Endothelial cell of umbilical vein (primary cell): Measurements from ENCODE around the gene CASP12. TPM values are rescaled to one million over a fixed set of nuclear protein-coding genes. Genes with fewer than 3 reads are reported as not detected.

Experiments
- BruUV-seq: library from RNA; stranded (reverse); fragments of 400-500 nt; replicated peaks from 2 replicates; lab custom pipeline; 2021; lab: Mats Ljungman, UMichigan
- CTCF ChIA-PET: fragments of 300-600, 350-600 bp; sonication (Branson Sonifier 250); formaldehyde crosslinking; loops from one replicate; lab custom pipeline; 2021; ENCODE audit warnings: antibody characterized with exemption, inconsistent platforms; lab: Charles Lee
- POLR2A ChIA-PET: fragments of 300-600, 350-600 bp; sonication (Branson Sonifier 250); formaldehyde crosslinking; loops from one replicate; lab custom pipeline; 2021; ENCODE audit warnings: antibody characterized with exemption, inconsistent platforms; lab: Charles Lee
- DNase-seq: peaks from one replicate; pipeline ENCODE4 v3.0.0-alpha.2; 2011; ENCODE audit warnings: low read depth, low spot score
- FAIRE-seq: peaks from 2 replicates; lab custom pipeline; 2011; peaks lifted over from hg19 to GRCh38; lab: Jason Lieb, UNC
- H2AFZ ChIP-seq: 2 replicates; pipeline ENCODE4 v1.6.0; 2012; ENCODE audit warnings: low read depth, low read length, control low read depth, inconsistent platforms
- H3K27ac ChIP-seq: 2 replicates; pipeline ENCODE4 v1.5.1; 2011; ENCODE audit warnings: low read depth, mild to moderate bottlenecking, control low read depth, low read length, moderate library complexity; ENCODE audit not compliant: insufficient read depth
- H3K27me3 ChIP-seq, 2 experiments: 2 replicates each; pipeline versions ENCODE4 v1.6.0 to v1.6.1; 2011; ENCODE audit warnings: low read length in 2 of 2, mixed read lengths in 1 of 2; ENCODE audit not compliant: control insufficient read depth in 2 of 2, insufficient read depth in 2 of 2
- H3K36me3 ChIP-seq, 2 experiments: 2 replicates in 1 of 2; 3 replicates in 1 of 2; pipeline ENCODE4 v1.5.1; 2011; ENCODE audit warnings: low read length in 2 of 2, mild to moderate bottlenecking in 1 of 2, moderate library complexity in 1 of 2; ENCODE audit not compliant: control insufficient read depth in 2 of 2, insufficient read depth in 2 of 2; ENCODE audit errors: extremely low read depth in 1 of 2
- H3K4me1 ChIP-seq: 3 replicates; pipeline ENCODE4 v1.5.1; 2011; ENCODE audit warnings: mild to moderate bottlenecking, low read length; ENCODE audit not compliant: control insufficient read depth, insufficient read depth; ENCODE audit errors: extremely low read depth
- H3K4me2 ChIP-seq: 2 replicates; pipeline ENCODE4 v1.6.1; 2011; ENCODE audit warnings: low read length, control low read depth, mixed read lengths; ENCODE audit not compliant: insufficient read depth
- H3K4me3 ChIP-seq, 3 experiments: fragments of 200-600 bp in 1 of 3; sonication (generic), shearing (Covaris generic) in 1 of 3; replicated peaks in 1 of 3; 2 replicates each; pipeline ENCODE4 v1.5.1; 2011 to 2016; ENCODE audit warnings: control low read depth in 3 of 3, low read length in 3 of 3, mild to moderate bottlenecking in 2 of 3, inconsistent platforms in 1 of 3, low read depth in 1 of 3, moderate library complexity in 1 of 3; ENCODE audit not compliant: insufficient read depth in 1 of 3
- H3K79me2 ChIP-seq: 2 replicates; pipeline ENCODE4 v1.6.0; 2012; ENCODE audit warnings: low read length, inconsistent platforms; ENCODE audit not compliant: control insufficient read depth, insufficient read depth
- H3K9ac ChIP-seq: replicated peaks from 2 replicates; pipeline ENCODE3; 2011; ENCODE audit warnings: low read length, control low read depth; ENCODE audit not compliant: insufficient read depth; ENCODE audit errors: extremely low read depth
- H3K9me1 ChIP-seq: replicated peaks from 3 replicates; pipeline ENCODE4 v1.6.0; 2011; ENCODE audit warnings: mild to moderate bottlenecking, low read length; ENCODE audit not compliant: control insufficient read depth, insufficient read depth; ENCODE audit errors: extremely low read depth
- H3K9me3 ChIP-seq: replicated peaks from 2 replicates; pipeline ENCODE4 v1.5.1; 2012; ENCODE audit warnings: low read length, inconsistent platforms; ENCODE audit not compliant: control insufficient read depth, insufficient read depth
- H4K20me1 ChIP-seq: replicated peaks from 2 replicates; pipeline ENCODE3; 2011; ENCODE audit warnings: mild to moderate bottlenecking, low read length; ENCODE audit not compliant: control insufficient read depth, insufficient read depth; ENCODE audit errors: extremely low read depth
- GATA2 ChIP-seq: IDR thresholded peaks from 2 replicates; pipeline ENCODE4 v1.7.0; 2011; ENCODE audit warnings: low read depth, mild to moderate bottlenecking, moderate library complexity, mixed read lengths, low read length; ENCODE audit not compliant: insufficient read length, insufficient read depth
- JUN ChIP-seq: IDR thresholded peaks from 2 replicates; pipeline ENCODE4 v1.6.1; 2011; ENCODE audit warnings: borderline replicate concordance, low read depth; ENCODE audit not compliant: insufficient read length, insufficient read depth
- POLR2A ChIP-seq: IDR thresholded peaks from 2 replicates; pipeline ENCODE4 v1.6.1; 2012; ENCODE audit warnings: low read depth, mild to moderate bottlenecking, control low read depth, low read length
- dilution Hi-C: fragments of 300-500 bp; cut with MboI; formaldehyde crosslinking; loops from one replicate; pipeline ENCODE4 v1.15.0; 2019; ENCODE audit warnings: low sequenced_read_pairs; ENCODE audit not compliant: extremely low pct_ligation_motif_present
- intact Hi-C: fragments of 100-400 bp; cut with micrococcal nuclease; formaldehyde crosslinking; loops from one replicate; pipeline ENCODE4 v1.10.0; 2022
- polyA plus RNA-seq, 4 experiments: library from polyadenylated mRNA; depleted of rRNA in 3 of 4; stranded (reverse) in 3 of 4; unstranded in 1 of 4; fragments of >200 nt; gene quantifications; 2 replicates each; pipeline versions ENCODE4 v1.2.1 to v1.2.3, GENCODE V29; 2011 to 2012; ENCODE audit warnings: missing spikeins in 1 of 4
- total RNA-seq: library from RNA; stranded (reverse); gene quantifications from 2 replicates; pipeline ENCODE4 v1.2.3, GENCODE V29; 2021
- TF ChIP-seq, protein P1 (sequence below): IDR thresholded peaks from 2 replicates; pipeline ENCODE4 v1.6.1; 2011; ENCODE audit not compliant: insufficient read depth, insufficient read length
- TF ChIP-seq, protein P2 (sequence below), 2 donors: IDR thresholded peaks; 1 replicate in 1 of 2; 2 replicates in 1 of 2; pipeline ENCODE4 v1.5.1; 2011; ENCODE audit warnings: low read length in 2 of 2, mild to moderate bottlenecking in 2 of 2, moderate library complexity in 2 of 2, control low read depth in 1 of 2, inconsistent platforms in 1 of 2, low read depth in 1 of 2; ENCODE audit not compliant: insufficient read depth in 1 of 2; ENCODE audit errors: extremely low read depth in 1 of 2

CASP12 gene
- total and polyA plus RNA-seq, 2 donors (not counting 3 experiments of a cell fraction or from before 2014, with no cell fraction given): 1.4 to 3.9 TPM

GRCh38 chr11:104918113-104918824 lies 20.0 kb upstream of the CASP12 start:
- dilution Hi-C loops: no loop called here
- Histone ChIP-seq H3K4me3 (peak overlapping the region; percentile 55 to 81 (median 65)), H3K27ac (peak overlapping the region; percentile 81), H3K9me3 (no peaks in the 10 kb centered on the region), H3K4me1 (peaks cover 25% of the 10 kb centered on the region), H3K9ac (peak overlapping the region; percentile 87), H4K20me1 (no peaks in the 10 kb centered on the region), H3K27me3 (no peaks in the 10 kb centered on the region), H3K36me3 (no peaks in the 10 kb centered on the region), H3K79me2 (no peaks in the 10 kb centered on the region), H3K4me2 (peak overlapping the region; percentile 97), H3K9me1 (no peaks in the 10 kb centered on the region), H2AFZ (peak overlapping the region; percentile 93)
- intact Hi-C loops: loop anchor here (1.0 to 5.0 kb wide), 3 partner anchors 20 to 1291 kb away; partner anchors contain the start of genes CASP12 and CASP4
- FAIRE-seq (no peak), DNase-seq (peak; percentile 98)
- POLR2A ChIA-PET: no interaction called here
- CTCF ChIA-PET: interaction anchor here (0.8 to 2.8 kb wide), 4 partner anchors 29 to 1236 kb away, joined by 3 to 9 read pairs (median 5); no protein-coding TSS in a partner anchor
- no TSS peak for BruUV-seq
- TF ChIP-seq GATA2 (no peak), JUN (peak; percentile 74)

DNA sequence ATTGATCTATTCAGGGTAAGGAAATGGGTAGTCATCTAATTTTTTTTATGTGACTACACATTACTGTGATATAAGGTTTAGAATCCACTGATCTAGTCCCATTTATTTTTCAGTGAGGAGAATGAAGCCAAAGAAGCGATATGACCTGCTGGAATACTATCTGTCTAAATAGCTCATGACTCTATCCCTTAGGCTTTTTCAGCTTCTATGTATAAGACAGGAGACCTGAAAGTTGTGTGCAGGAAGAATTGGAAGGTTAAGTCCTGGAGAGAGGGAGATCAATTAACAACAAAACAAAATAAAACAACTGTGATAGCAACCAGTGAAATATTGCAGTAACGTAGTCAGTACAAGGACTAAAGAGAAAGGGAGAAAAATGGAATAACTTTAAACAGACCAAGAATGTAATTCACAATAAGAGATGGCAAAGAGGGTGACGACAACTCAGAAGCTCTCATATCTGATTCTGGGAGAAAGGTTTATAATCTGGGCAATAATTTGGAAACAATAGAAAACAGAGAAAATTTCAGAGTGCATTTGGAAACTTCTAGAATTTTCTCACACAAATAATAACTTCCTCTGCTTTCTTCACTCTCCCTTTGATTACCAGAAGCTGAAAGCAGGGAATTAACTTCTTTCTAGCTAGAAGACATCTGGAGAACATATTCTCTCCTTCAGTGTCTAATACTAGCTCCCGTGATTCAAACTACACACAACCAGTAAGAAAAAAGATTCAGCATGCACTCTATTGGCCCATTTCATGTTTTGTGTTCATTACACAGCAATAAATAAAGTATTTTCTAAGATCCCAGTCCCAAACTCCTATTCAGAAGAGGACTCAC lies 19.2 kb upstream of the CASP12 start:
- no peaks in the 10 kb centered on the region for H3K9me3 ChIP-seq
- intact Hi-C loops: loop anchor here (1.0 to 5.0 kb wide), 3 partner anchors 19 to 1290 kb away; partner anchors contain the start of genes CASP12 and CASP4
- no peaks in the 10 kb centered on the region for H3K9me1 ChIP-seq
- peak overlapping the region; percentile 93 for H2AFZ ChIP-seq
- ChIA-PET POLR2A (no interaction called here), CTCF (interaction anchor here (0.8 to 2.8 kb wide), 4 partner anchors 30 to 1235 kb away, joined by 3 to 9 read pairs (median 5); no protein-coding TSS in a partner anchor)
- dilution Hi-C loops: no loop called here
- H3K79me2 ChIP-seq: no peaks in the 10 kb centered on the region
- FAIRE-seq (no peak), DNase-seq (peak; percentile 56)
- H3K27ac ChIP-seq: peak overlapping the region; percentile 81
- H3K4me3 ChIP-seq: peak overlapping the region; percentile 55 to 81 (median 65)
- TF ChIP-seq GATA2 (no peak), POLR2A (peak; percentile 35)
- TF ChIP-seq, protein P1, sequence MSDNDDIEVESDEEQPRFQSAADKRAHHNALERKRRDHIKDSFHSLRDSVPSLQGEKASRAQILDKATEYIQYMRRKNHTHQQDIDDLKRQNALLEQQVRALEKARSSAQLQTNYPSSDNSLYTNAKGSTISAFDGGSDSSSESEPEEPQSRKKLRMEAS: no peak
- TF ChIP-seq, protein P2, sequence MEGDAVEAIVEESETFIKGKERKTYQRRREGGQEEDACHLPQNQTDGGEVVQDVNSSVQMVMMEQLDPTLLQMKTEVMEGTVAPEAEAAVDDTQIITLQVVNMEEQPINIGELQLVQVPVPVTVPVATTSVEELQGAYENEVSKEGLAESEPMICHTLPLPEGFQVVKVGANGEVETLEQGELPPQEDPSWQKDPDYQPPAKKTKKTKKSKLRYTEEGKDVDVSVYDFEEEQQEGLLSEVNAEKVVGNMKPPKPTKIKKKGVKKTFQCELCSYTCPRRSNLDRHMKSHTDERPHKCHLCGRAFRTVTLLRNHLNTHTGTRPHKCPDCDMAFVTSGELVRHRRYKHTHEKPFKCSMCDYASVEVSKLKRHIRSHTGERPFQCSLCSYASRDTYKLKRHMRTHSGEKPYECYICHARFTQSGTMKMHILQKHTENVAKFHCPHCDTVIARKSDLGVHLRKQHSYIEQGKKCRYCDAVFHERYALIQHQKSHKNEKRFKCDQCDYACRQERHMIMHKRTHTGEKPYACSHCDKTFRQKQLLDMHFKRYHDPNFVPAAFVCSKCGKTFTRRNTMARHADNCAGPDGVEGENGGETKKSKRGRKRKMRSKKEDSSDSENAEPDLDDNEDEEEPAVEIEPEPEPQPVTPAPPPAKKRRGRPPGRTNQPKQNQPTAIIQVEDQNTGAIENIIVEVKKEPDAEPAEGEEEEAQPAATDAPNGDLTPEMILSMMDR (IDR thresholded peaks at IDR 0.05; ENCODE audit: extremely low read depth in 1 of 2, insufficient read depth in 1 of 2, low read depth in 1 of 2, low read length in 2 of 2): no peak
- no peaks in the 10 kb centered on the region for H3K36me3 ChIP-seq
- H4K20me1 ChIP-seq: no peaks in the 10 kb centered on the region
- peak overlapping the region; percentile 87 for H3K9ac ChIP-seq
- H3K4me1 ChIP-seq: peaks cover 25% of the 10 kb centered on the region
- BruUV-seq: TSS peak; percentile 65
- no peaks in the 10 kb centered on the region for H3K27me3 ChIP-seq
- peak overlapping the region; percentile 97 for H3K4me2 ChIP-seq
